ENCODE data around the gene DHRS7. TPM values are rescaled to one million over a fixed set of nuclear protein-coding genes. Genes with fewer than 3 reads are reported as not detected.

The DHRS7 gene
- total and polyA plus RNA-seq, 9 donors: 57.5 to 96.7 (median 61.3) TPM

GRCh38 chr14:60169722-60170121, 4.5 kb upstream of the DHRS7 start:
- 95 to 96% (median 95%) methylated on average over 3 of the region's 3 CpGs for WGBS, 3 donors
- no peaks in the 10 kb centered on the region for H3K27me3 ChIP-seq
- no peak for DNase-seq
- no peaks in the 10 kb centered on the region for H3K9me3 ChIP-seq
- H3K4me1 ChIP-seq (ENCODE audit: insufficient read depth): peaks cover 4% of the 10 kb centered on the region
- intact Hi-C loops (cut with DNase I): loop anchor here in 2 of 4 donors (5.0 to 10.0 kb wide), 2 partner anchors 77 to 105 kb away; partner anchors contain the start of gene PCNX4 (in 2 of the 2)
- H3K4me3 ChIP-seq: no peak overlapping the region
- TF ChIP-seq POLR2A (IDR thresholded peaks at IDR 0.05): no peak
- no peak for TF ChIP-seq CTCF (IDR thresholded peaks at IDR 0.05)
- no peak for TF ChIP-seq EP300 (IDR thresholded peaks at IDR 0.05)
- H3K36me3 ChIP-seq: no peaks in the 10 kb centered on the region
- no peak overlapping the region for H3K27ac ChIP-seq

- H3K27ac ChIP-seq: peak overlapping the region; percentile 80 to 88
- intact Hi-C loops (cut with DNase I): loop anchor here in 2 of 4 donors (5.0 kb wide), 1 partner anchor 74 kb away; the partner anchor contains the start of gene PCNX4 (in 2 of the 2)
- TF ChIP-seq CTCF (IDR thresholded peaks at IDR 0.05) (no peak), EP300 (IDR thresholded peaks at IDR 0.05) (no peak), POLR2A (IDR thresholded peaks at IDR 0.05) (no peak)
Measured at GRCh38 chr14:60166142-60166541, 944 bp upstream of the DHRS7 start.

GRCh38 chr14:60165547-60165876, 314 bp upstream of the DHRS7 start:
- WGBS, 3 donors: 1 to 2% (median 2%) methylated on average over 4 of the region's 4 CpGs
- intact Hi-C loops (cut with DNase I): loop anchor here in 3 of 4 donors (2.0 to 5.0 kb wide), 2 partner anchors 73 to 83 kb away; partner anchors contain the start of genes PCNX4 (in 2 of the 3) and PPM1A (in 1 of the 3)
- peak overlapping the region; percentile 71 for H3K4me3 ChIP-seq
- H3K9me3 ChIP-seq: no peaks in the 10 kb centered on the region
- H3K36me3 ChIP-seq: no peaks in the 10 kb centered on the region
- TF ChIP-seq EP300 (IDR thresholded peaks at IDR 0.05): no peak
- no peak for TF ChIP-seq POLR2A (IDR thresholded peaks at IDR 0.05)
- TF ChIP-seq CTCF (IDR thresholded peaks at IDR 0.05): no peak
- H3K27me3 ChIP-seq: no peaks in the 10 kb centered on the region
- H3K4me1 ChIP-seq (ENCODE audit: insufficient read depth): peaks cover 9% of the 10 kb centered on the region
- DNase-seq: no peak
- peak overlapping the region; percentile 80 to 88 for H3K27ac ChIP-seq

More at GRCh38 chr14:60166142-60166541, 944 bp upstream of the DHRS7 start:
- Histone ChIP-seq H3K9me3 (no peaks in the 10 kb centered on the region), H3K27me3 (no peaks in the 10 kb centered on the region), H3K4me1 (ENCODE audit: insufficient read depth) (peaks cover 9% of the 10 kb centered on the region), H3K4me3 (no peak overlapping the region), H3K36me3 (no peaks in the 10 kb centered on the region)
- WGBS, 3 donors: 12 to 18% (median 14%) methylated on average over 3 of the region's 3 CpGs
- no peak for DNase-seq

GRCh38 chr14:60164404-60164711, 840 bp downstream of the DHRS7 start:
- Histone ChIP-seq H3K4me3 (peak overlapping the region; percentile 71), H3K27me3 (no peaks in the 10 kb centered on the region), H3K36me3 (no peaks in the 10 kb centered on the region), H3K27ac (peak overlapping the region; percentile 80 to 88), H3K4me1 (ENCODE audit: insufficient read depth) (peaks cover 9% of the 10 kb centered on the region), H3K9me3 (no peaks in the 10 kb centered on the region)
- TF ChIP-seq EP300 (IDR thresholded peaks at IDR 0.05): no peak
- no peak for TF ChIP-seq CTCF (IDR thresholded peaks at IDR 0.05)
- no peak for TF ChIP-seq POLR2A (IDR thresholded peaks at IDR 0.05)
- 12 to 20% (median 12%) methylated on average over 5 of the region's 5 CpGs for WGBS, 3 donors
- intact Hi-C loops (cut with DNase I): loop anchor here in 1 of 4 donors (2.0 kb wide), 1 partner anchor 84 kb away; the partner anchor contains the start of gene PPM1A
- DNase-seq: no peak
